ENCODE measurements around the gene G6PC2. TPM values are rescaled to one million over a fixed set of nuclear protein-coding genes. Genes with fewer than 3 reads are reported as not detected.

Gene G6PC2
- total RNA-seq, 1 experiment from 2014 or later, result not detected

GRCh38 chr2:168912901-168913369 is 11.8 kb downstream of the G6PC2 start:
- POLR2A ChIA-PET, result interaction anchor here (1.5 kb wide), 1 partner anchor 16 kb away, joined by 3 read pairs; no protein-coding TSS in a partner anchor
- ATAC-seq, result peak; percentile 63

GRCh38 chr2:168913495-168913894 is 12.4 kb downstream of the G6PC2 start:
- H3K27me3 Mint-ChIP-seq (ENCODE audit: low read depth), result peaks cover 12% of the 10 kb centered on the region; the same call in 1 of the 2 replicates
- POLR2A ChIA-PET, result interaction anchor here (1.5 kb wide), 1 partner anchor 17 kb away, joined by 3 read pairs; no protein-coding TSS in a partner anchor

More at GRCh38 chr2:168912901-168913369, 11.8 kb downstream of the G6PC2 start:
- CTCF ChIA-PET, result interaction anchor here (0.7 kb wide), 1 partner anchor 576 kb away, joined by 3 read pairs; no protein-coding TSS in a partner anchor
- peaks cover 12% of the 10 kb centered on the region; the same call in 1 of the 2 replicates for H3K27me3 Mint-ChIP-seq (ENCODE audit: low read depth)
- H3K9me3 Mint-ChIP-seq, result peaks cover 19% of the 10 kb centered on the region
- H3K4me3 Mint-ChIP-seq, result peak overlapping the region; percentile 53
- H3K4me1 Mint-ChIP-seq, result peaks cover 57% of the 10 kb centered on the region
- TF ChIP-seq ZNF423 (CRISPR knock-in tag; IDR thresholded peaks at IDR 0.05), result 0 out of 2 replicates have a peak, but pooled peaks have one; percentile 19
- no peak for TF ChIP-seq HMGA2 (CRISPR knock-in tag; IDR thresholded peaks at IDR 0.05)
- TF ChIP-seq JUN (CRISPR knock-in tag; IDR thresholded peaks at IDR 0.05), result no peak
- no peak for TF ChIP-seq NR2C2 (CRISPR knock-in tag; IDR thresholded peaks at IDR 0.05)
- TF ChIP-seq ZNF396 (CRISPR knock-in tag; IDR thresholded peaks at IDR 0.05; ENCODE audit: borderline replicate concordance), result no peak
- TF ChIP-seq FOXP1 (CRISPR knock-in tag; IDR thresholded peaks at IDR 0.05; ENCODE audit: borderline replicate concordance), result no peak
- TF ChIP-seq NR1H2 (CRISPR knock-in tag; IDR thresholded peaks at IDR 0.05), result no peak
- peak; percentile 44 for DNase-seq (ENCODE audit: low spot score)
- peaks cover 13% of the 10 kb centered on the region for H3K36me3 Mint-ChIP-seq
- H3K27ac Mint-ChIP-seq, result peak overlapping the region; percentile 72; the same call in 1 of the 2 replicates

More at GRCh38 chr2:168913495-168913894, 12.4 kb downstream of the G6PC2 start:
- Mint-ChIP-seq H3K4me1 (peaks cover 52% of the 10 kb centered on the region), H3K36me3 (peaks cover 13% of the 10 kb centered on the region), H3K9me3 (peaks cover 19% of the 10 kb centered on the region), H3K4me3 (0 out of 2 replicates have a peak overlapping the region, but pooled peaks have one; percentile 21), H3K27ac (no peak overlapping the region)
- TF ChIP-seq ELF4 (CRISPR knock-in tag; IDR thresholded peaks at IDR 0.05; ENCODE audit: low read depth) (no peak), ZNF425 (CRISPR knock-in tag; conservative IDR thresholded peaks at IDR 0.05) (no peak), FOXP4 (CRISPR knock-in tag; IDR thresholded peaks at IDR 0.05) (no peak), ERG (CRISPR knock-in tag; IDR thresholded peaks at IDR 0.05) (no peak)
- ATAC-seq (no peak), DNase-seq (ENCODE audit: low spot score) (no peak)
- CTCF ChIA-PET, result no interaction called here
